Naive thymus-derived CD4-positive, alpha-beta T cell (primary cell): ENCODE measurements around the gene SLC38A3. TPM values are rescaled to one million over a fixed set of nuclear protein-coding genes. Genes with fewer than 3 reads are reported as not detected.

Source experiments
- ATAC-seq: fragments of 150-1000 bp; cut with Tn5 transposase; 2 replicates; pipeline ENCODE4 v1.10.0; 2021; ENCODE audit warnings: mild to moderate bottlenecking, moderate library complexity
- CTCF ChIA-PET: fragments of 350-600 bp; sonication (Branson Sonifier 250); formaldehyde crosslinking; loops from one replicate; lab custom pipeline; 2021; ENCODE audit warnings: antibody characterized with exemption; lab: Charles Lee
- POLR2A ChIA-PET: fragments of 350-600 bp; sonication (Branson Sonifier 250); formaldehyde crosslinking; loops from one replicate; lab custom pipeline; 2021; ENCODE audit warnings: antibody characterized with exemption, inconsistent platforms; lab: Charles Lee
- DNase-seq, 9 donors: peaks; one replicate each; pipeline versions ENCODE4 v3.0.0 to v3.0.0-alpha.2; 2020 to 2022; ENCODE audit warnings: mixed read lengths in 1 of 9
- H3K27ac ChIP-seq: one replicate; pipeline ENCODE4 v1.7.0; 2013; ENCODE audit warnings: mild to moderate bottlenecking, low read depth, low read length, moderate library complexity
- H3K27me3 ChIP-seq, 2 donors: one replicate each; pipeline ENCODE4 v1.7.0; 2013; ENCODE audit warnings: low read length in 2 of 2, mild to moderate bottlenecking in 2 of 2, moderate library complexity in 2 of 2; ENCODE audit not compliant: control insufficient read depth in 2 of 2, insufficient read depth in 2 of 2
- H3K36me3 ChIP-seq, 3 experiments: 1 replicate in 2 of 3; 2 replicates in 1 of 3; pipeline ENCODE4 v1.7.0; 2013; ENCODE audit warnings: low read length in 3 of 3, mild to moderate bottlenecking in 3 of 3, moderate library complexity in 1 of 3; ENCODE audit not compliant: insufficient read depth in 3 of 3, control insufficient read depth in 2 of 3
- H3K4me1 ChIP-seq, 2 donors: one replicate each; pipeline ENCODE4 v1.7.0; 2013; ENCODE audit warnings: low read length in 2 of 2, mild to moderate bottlenecking in 2 of 2, moderate library complexity in 1 of 2; ENCODE audit not compliant: control insufficient read depth in 2 of 2, insufficient read depth in 2 of 2
- H3K4me3 ChIP-seq: 2 replicates; pipeline ENCODE4 v1.7.0; 2013; ENCODE audit warnings: mild to moderate bottlenecking, low read length
- H3K9me3 ChIP-seq, 3 experiments: 1 replicate in 2 of 3; 2 replicates in 1 of 3; pipeline ENCODE4 v1.7.0; 2013; ENCODE audit warnings: low read length in 3 of 3; ENCODE audit not compliant: control insufficient read depth in 2 of 3
- H3K27ac Mint-ChIP-seq, 9 donors: one replicate each; pipeline ENCODE4 v1.8.0; 2020 to 2022; ENCODE audit warnings: mixed read lengths in 9 of 9, mild to moderate bottlenecking in 8 of 9, moderate library complexity in 5 of 9, inconsistent platforms in 2 of 9
- H3K27me3 Mint-ChIP-seq, 5 donors: one replicate each; pipeline ENCODE4 v1.8.0; 2021 to 2022; ENCODE audit warnings: mixed read lengths in 5 of 5, mild to moderate bottlenecking in 1 of 5
- H3K36me3 Mint-ChIP-seq, 5 donors: one replicate each; pipeline ENCODE4 v1.8.0; 2020 to 2022; ENCODE audit warnings: mixed read lengths in 5 of 5, mild to moderate bottlenecking in 3 of 5, inconsistent platforms in 1 of 5
- H3K4me1 Mint-ChIP-seq, 7 donors: one replicate each; pipeline ENCODE4 v1.8.0; 2020 to 2022; ENCODE audit warnings: mixed read lengths in 7 of 7, mild to moderate bottlenecking in 3 of 7, inconsistent platforms in 1 of 7
- H3K4me3 Mint-ChIP-seq, 10 donors: one replicate each; pipeline ENCODE4 v1.8.0; 2020 to 2022; ENCODE audit warnings: mild to moderate bottlenecking in 10 of 10, mixed read lengths in 10 of 10, moderate library complexity in 6 of 10, inconsistent platforms in 2 of 10
- H3K9me3 Mint-ChIP-seq, 11 donors: one replicate each; pipeline ENCODE4 v1.8.0; 2020 to 2022; ENCODE audit warnings: mixed read lengths in 11 of 11, mild to moderate bottlenecking in 4 of 11, inconsistent platforms in 1 of 11, moderate library complexity in 1 of 11
- intact Hi-C, 2 donors: fragments of 100-400 bp; cut with micrococcal nuclease; formaldehyde crosslinking; loops; one replicate each; pipeline ENCODE4 v1.15.1; 2023
- polyA plus RNA-seq, 2 donors: library from polyadenylated mRNA; unstranded; fragments of 300-500 nt; fragmentation: Illumina TruSeq; gene quantifications; one replicate each; pipeline ENCODE4 v1.2.3, GENCODE V29; 2021
- total RNA-seq, 6 experiments: library from RNA in 5 of 6; stranded (reverse) in 5 of 6; gene quantifications; 1 replicate in 5 of 6; 2 replicates in 1 of 6; pipeline ENCODE4 v1.2.3 and lab custom pipeline; 2021 to 2026

SLC38A3 gene
- total and polyA plus RNA-seq, 7 experiments from 2014 or later = 1.8 TPM; not detected in 6

GRCh38 chr3:50168791-50169190 lies 36.3 kb upstream of the SLC38A3 start:
- Histone ChIP-seq H3K27ac (no peak overlapping the region), H3K36me3 (no peaks in the 10 kb centered on the region), H3K27me3 (no peaks in the 10 kb centered on the region), H3K4me3 (no peak overlapping the region), H3K9me3 (no peaks in the 10 kb centered on the region), H3K4me1 (no peaks in the 10 kb centered on the region)
- Mint-ChIP-seq H3K36me3 (no peaks in the 10 kb centered on the region), H3K9me3 (no peaks in the 10 kb centered on the region), H3K4me1 (peaks cover 0 to 6% (median 2%) of the 10 kb centered on the region in 7 donors), H3K27me3 (peaks cover 0 to 1% (median 0%) of the 10 kb centered on the region in 5 donors), H3K4me3 (no peak overlapping the region), H3K27ac (no peak overlapping the region)
- CTCF ChIA-PET = interaction anchor here (1.0 kb wide), 1 partner anchor 56 kb away, joined by 3 read pairs; no protein-coding TSS in a partner anchor
- intact Hi-C loops = no loop called here
- ATAC-seq (no peak), DNase-seq (no peak)
- POLR2A ChIA-PET = no interaction called here

- intact Hi-C loops = no loop called here
- DNase-seq = no peak
- Mint-ChIP-seq H3K27me3 (peaks cover 0 to 1% (median 0%) of the 10 kb centered on the region in 5 donors), H3K36me3 (no peaks in the 10 kb centered on the region), H3K4me3 (no peak overlapping the region), H3K4me1 (peaks cover 0 to 7% (median 3%) of the 10 kb centered on the region in 7 donors), H3K9me3 (no peaks in the 10 kb centered on the region), H3K27ac (no peak overlapping the region)
- H3K27ac ChIP-seq = no peak overlapping the region
- no peak overlapping the region for H3K4me3 ChIP-seq
- ATAC-seq = no peak
- no peaks in the 10 kb centered on the region for H3K4me1 ChIP-seq
- POLR2A ChIA-PET = no interaction called here
- CTCF ChIA-PET = interaction anchor here (0.6 to 1.0 kb wide), 4 partner anchors 10 to 102 kb away, joined by 3 to 4 read pairs (median 4); no protein-coding TSS in a partner anchor
- H3K27me3 ChIP-seq = no peaks in the 10 kb centered on the region
- no peaks in the 10 kb centered on the region for H3K36me3 ChIP-seq
- no peaks in the 10 kb centered on the region for H3K9me3 ChIP-seq
Observed at GRCh38 chr3:50169232-50169832, 35.7 kb upstream of the SLC38A3 start.

- POLR2A ChIA-PET = no interaction called here
- H3K4me3 Mint-ChIP-seq = no peak overlapping the region
- no peaks in the 10 kb centered on the region for H3K27me3 Mint-ChIP-seq
- Histone ChIP-seq H3K4me3 (no peak overlapping the region), H3K36me3 (no peaks in the 10 kb centered on the region), H3K4me1 (no peaks in the 10 kb centered on the region), H3K27ac (no peak overlapping the region), H3K27me3 (no peaks in the 10 kb centered on the region), H3K9me3 (no peaks in the 10 kb centered on the region)
- intact Hi-C loops = no loop called here
- CTCF ChIA-PET = interaction anchor here (0.6 to 1.0 kb wide), 3 partner anchors 9 to 102 kb away, joined by 3 to 4 read pairs (median 4); no protein-coding TSS in a partner anchor
- no peak for ATAC-seq
- no peak for DNase-seq
- no peak overlapping the region for H3K27ac Mint-ChIP-seq
- no peaks in the 10 kb centered on the region for H3K36me3 Mint-ChIP-seq
- peaks cover 0 to 6% (median 3%) of the 10 kb centered on the region in 7 donors for H3K4me1 Mint-ChIP-seq
- no peaks in the 10 kb centered on the region for H3K9me3 Mint-ChIP-seq
Observed at GRCh38 chr3:50169858-50170257, 35.2 kb upstream of the SLC38A3 start.

- intact Hi-C loops = no loop called here
- peaks cover 0 to 6% (median 2%) of the 10 kb centered on the region in 7 donors for H3K4me1 Mint-ChIP-seq
Observed at GRCh38 chr3:50170689-50171088, 34.4 kb upstream of the SLC38A3 start.

GRCh38 chr3:50171540-50172301 lies 33.4 kb upstream of the SLC38A3 start:
- intact Hi-C loops = no loop called here
- no peak overlapping the region for H3K27ac ChIP-seq
- Mint-ChIP-seq H3K36me3 (no peaks in the 10 kb centered on the region), H3K27me3 (no peaks in the 10 kb centered on the region), H3K9me3 (no peaks in the 10 kb centered on the region), H3K27ac (no peak overlapping the region), H3K4me1 (peaks cover 0 to 4% (median 2%) of the 10 kb centered on the region in 7 donors), H3K4me3 (no peak overlapping the region)
- H3K9me3 ChIP-seq = no peaks in the 10 kb centered on the region
- DNase-seq (no peak), ATAC-seq (no peak)
- POLR2A ChIA-PET = no interaction called here
- H3K36me3 ChIP-seq = no peaks in the 10 kb centered on the region
- CTCF ChIA-PET = interaction anchor here (1.2 kb wide), 1 partner anchor 11 kb away, joined by 3 read pairs; no protein-coding TSS in a partner anchor
- H3K4me1 ChIP-seq = no peaks in the 10 kb centered on the region
- no peak overlapping the region for H3K4me3 ChIP-seq
- no peaks in the 10 kb centered on the region for H3K27me3 ChIP-seq

More at GRCh38 chr3:50170689-50171088, 34.4 kb upstream of the SLC38A3 start:
- ATAC-seq (peak; percentile 69), DNase-seq (no peak)
- ChIA-PET CTCF (no interaction called here), POLR2A (no interaction called here)
- Histone ChIP-seq H3K27ac (no peak overlapping the region), H3K27me3 (no peaks in the 10 kb centered on the region), H3K4me3 (no peak overlapping the region), H3K4me1 (no peaks in the 10 kb centered on the region), H3K9me3 (no peaks in the 10 kb centered on the region), H3K36me3 (no peaks in the 10 kb centered on the region)
- H3K27me3 Mint-ChIP-seq = no peaks in the 10 kb centered on the region
- H3K36me3 Mint-ChIP-seq = no peaks in the 10 kb centered on the region
- no peak overlapping the region for H3K4me3 Mint-ChIP-seq
- H3K9me3 Mint-ChIP-seq = no peaks in the 10 kb centered on the region
- H3K27ac Mint-ChIP-seq = no peak overlapping the region

- H3K4me1 ChIP-seq = no peaks in the 10 kb centered on the region
- intact Hi-C loops = no loop called here
- H3K9me3 ChIP-seq = no peaks in the 10 kb centered on the region
- H3K27ac ChIP-seq = no peak overlapping the region
- ATAC-seq (no peak), DNase-seq (no peak)
- Mint-ChIP-seq H3K36me3 (no peaks in the 10 kb centered on the region), H3K4me3 (no peak overlapping the region), H3K9me3 (no peaks in the 10 kb centered on the region), H3K27me3 (no peaks in the 10 kb centered on the region), H3K4me1 (peaks cover 0 to 4% (median 2%) of the 10 kb centered on the region in 7 donors), H3K27ac (peak overlapping the region in 1 of 9 donors; percentile 52)
- ChIA-PET POLR2A (no interaction called here), CTCF (interaction anchor here (1.2 kb wide), 1 partner anchor 10 kb away, joined by 3 read pairs; no protein-coding TSS in a partner anchor)
- no peaks in the 10 kb centered on the region for H3K27me3 ChIP-seq
- no peak overlapping the region for H3K4me3 ChIP-seq
- no peaks in the 10 kb centered on the region for H3K36me3 ChIP-seq
Observed at GRCh38 chr3:50172626-50173220, 32.3 kb upstream of the SLC38A3 start.
